ENCODE results near the gene TTC39B.

Gene TTC39B

GRCh38 chr9:15349892-15350761 is 43.1 kb upstream of the TTC39B start:
- Mint-ChIP-seq H3K27me3 (ENCODE audit: low read depth) (peaks cover 4% of the 10 kb centered on the region), H3K27ac (no peak overlapping the region), H3K9me3 (no peaks in the 10 kb centered on the region), H3K4me3 (no peak overlapping the region), H3K4me1 (no peaks in the 10 kb centered on the region), H3K36me3 (ENCODE audit: low read depth) (no peaks in the 10 kb centered on the region)
- no peak for TF ChIP-seq CTCF (IDR thresholded peaks at IDR 0.05; ENCODE audit: unreplicated experiment in 3 of 3)

GRCh38 chr9:15346837-15347236 is 39.8 kb upstream of the TTC39B start:
- H3K9me3 Mint-ChIP-seq = peaks cover 4% of the 10 kb centered on the region
- no peaks in the 10 kb centered on the region for H3K36me3 Mint-ChIP-seq (ENCODE audit: low read depth)
- peaks cover 6% of the 10 kb centered on the region for H3K27me3 Mint-ChIP-seq (ENCODE audit: low read depth)
- no peak for TF ChIP-seq CTCF (IDR thresholded peaks at IDR 0.05; ENCODE audit: unreplicated experiment in 3 of 3)
- H3K4me3 Mint-ChIP-seq = no peak overlapping the region
- no peaks in the 10 kb centered on the region for H3K4me1 Mint-ChIP-seq
- H3K27ac Mint-ChIP-seq = peak overlapping the region in 2 of 3 experiments; percentile 45 to 58

- Mint-ChIP-seq H3K9me3 (peaks cover 12% of the 10 kb centered on the region), H3K27ac (peak overlapping the region in 2 of 3 experiments; percentile 34 to 48), H3K4me3 (no peak overlapping the region), H3K27me3 (ENCODE audit: low read depth) (peaks cover 10% of the 10 kb centered on the region), H3K36me3 (ENCODE audit: low read depth) (no peaks in the 10 kb centered on the region), H3K4me1 (no peaks in the 10 kb centered on the region)
- no peak for TF ChIP-seq CTCF (IDR thresholded peaks at IDR 0.05; ENCODE audit: unreplicated experiment in 3 of 3)
These were observed 37.2 kb upstream of the TTC39B start for GRCh38 chr9:15344191-15344590.

- H3K9me3 Mint-ChIP-seq = peaks cover 6% of the 10 kb centered on the region
- no peak overlapping the region for H3K4me3 Mint-ChIP-seq
- peak overlapping the region in 2 of 3 experiments; percentile 30 to 46 for H3K27ac Mint-ChIP-seq
- H3K4me1 Mint-ChIP-seq = no peaks in the 10 kb centered on the region
- no peaks in the 10 kb centered on the region for H3K36me3 Mint-ChIP-seq (ENCODE audit: low read depth)
- no peak for TF ChIP-seq CTCF (IDR thresholded peaks at IDR 0.05; ENCODE audit: unreplicated experiment in 3 of 3)
- H3K27me3 Mint-ChIP-seq (ENCODE audit: low read depth) = peaks cover 3% of the 10 kb centered on the region
These were observed 26.4 kb upstream of the TTC39B start for GRCh38 chr9:15333376-15333881.

- H3K4me1 Mint-ChIP-seq = no peaks in the 10 kb centered on the region
- peak overlapping the region in 1 of 3 experiments; percentile 30 for H3K27ac Mint-ChIP-seq
- H3K9me3 Mint-ChIP-seq = peaks cover 7% of the 10 kb centered on the region
- H3K36me3 Mint-ChIP-seq (ENCODE audit: low read depth) = no peaks in the 10 kb centered on the region
- TF ChIP-seq CTCF (IDR thresholded peaks at IDR 0.05; ENCODE audit: unreplicated experiment in 3 of 3) = no peak
- peaks cover 3% of the 10 kb centered on the region for H3K27me3 Mint-ChIP-seq (ENCODE audit: low read depth)
- no peak overlapping the region for H3K4me3 Mint-ChIP-seq
These were observed 25.9 kb upstream of the TTC39B start for GRCh38 chr9:15332939-15333338.

Measured in nephron (organoid).